Activated B cell treated with CpG ODN at 0.5 μM for 24 hours (primary cell): ENCODE results near the gene CMTR1. TPM values are rescaled to one million over a fixed set of nuclear protein-coding genes. Genes with fewer than 3 reads are reported as not detected.
"Not testable (repeated sequence)": the region's sequence is repeated elsewhere in the genome, so short reads cannot be mapped to it uniquely, and the experiment has no call there.

Source experiments
- ATAC-seq: fragments of 200-7000 bp; cut with Tn5 transposase; one replicate; pipeline ENCODE4 v1.10.0; 2021; ENCODE audit warnings: low read depth, mild to moderate bottlenecking, moderate library complexity
- CTCF ChIA-PET: fragments of 350-600 bp; sonication (Branson Sonifier 250); formaldehyde crosslinking; loops from one replicate; lab custom pipeline; 2021; ENCODE audit warnings: antibody characterized with exemption; lab: Charles Lee
- POLR2A ChIA-PET: fragments of 350-600 bp; sonication (Branson Sonifier 250); formaldehyde crosslinking; loops from one replicate; lab custom pipeline; 2021; ENCODE audit warnings: antibody characterized with exemption; lab: Charles Lee
- DNase-seq: peaks from one replicate; pipeline ENCODE4 v3.0.0; 2022
- H3K27ac Mint-ChIP-seq: one replicate; pipeline ENCODE4 v1.8.0; 2020; ENCODE audit warnings: mixed read lengths
- H3K27me3 Mint-ChIP-seq: one replicate; pipeline ENCODE4 v1.8.0; 2021; ENCODE audit warnings: mixed read lengths
- H3K36me3 Mint-ChIP-seq: one replicate; pipeline ENCODE4 v1.8.0; 2021; ENCODE audit warnings: low read depth, mixed read lengths
- H3K4me1 Mint-ChIP-seq: one replicate; pipeline ENCODE4 v1.8.0; 2021; ENCODE audit warnings: mixed read lengths
- H3K4me3 Mint-ChIP-seq: one replicate; pipeline ENCODE4 v1.8.0; 2020; ENCODE audit warnings: mild to moderate bottlenecking, mixed read lengths
- H3K9me3 Mint-ChIP-seq: one replicate; pipeline ENCODE4 v1.8.0; 2020; ENCODE audit warnings: mixed read lengths
- CTCF ChIP-seq: fragments of 200-600 bp; IDR thresholded peaks from one replicate; pipeline ENCODE4 v1.8.0; 2022; ENCODE audit warnings: antibody characterized with exemption, mild to moderate bottlenecking
- intact Hi-C: fragments of 100-400 bp; cut with micrococcal nuclease; formaldehyde crosslinking; loops from one replicate; pipeline ENCODE4 v1.15.1; 2024
- total RNA-seq: library from RNA; stranded (reverse); gene quantifications from 2 replicates; pipeline ENCODE4 v1.2.3, GENCODE V29; 2022

The CMTR1 gene
- total RNA-seq, 1 donor from 2014 or later, result 65.7 TPM

- peaks cover 23% of the 10 kb centered on the region for H3K36me3 Mint-ChIP-seq
- no peak overlapping the region for H3K27ac Mint-ChIP-seq
- H3K4me1 Mint-ChIP-seq, result no peaks in the 10 kb centered on the region
- CTCF ChIA-PET, result no interaction called here
- DNase-seq, result no peak
- no peak overlapping the region for H3K4me3 Mint-ChIP-seq
- no peak for TF ChIP-seq CTCF
- H3K27me3 Mint-ChIP-seq, result no peaks in the 10 kb centered on the region
- ATAC-seq, result no peak
- H3K9me3 Mint-ChIP-seq, result no peaks in the 10 kb centered on the region
- POLR2A ChIA-PET, result no interaction called here
- intact Hi-C loops, result no loop called here
These were observed 40.2 kb upstream of the CMTR1 start for GRCh38 chr6:37392821-37393220.

- Mint-ChIP-seq H3K27me3 (no peaks in the 10 kb centered on the region), H3K36me3 (peaks cover 23% of the 10 kb centered on the region), H3K9me3 (no peaks in the 10 kb centered on the region), H3K4me3 (no peak overlapping the region), H3K4me1 (no peaks in the 10 kb centered on the region), H3K27ac (no peak overlapping the region)
- ATAC-seq, result no peak
- CTCF ChIA-PET, result no interaction called here
- no peak for TF ChIP-seq CTCF
- intact Hi-C loops, result no loop called here
- POLR2A ChIA-PET, result no interaction called here
- no peak for DNase-seq
These were observed 39.6 kb upstream of the CMTR1 start for GRCh38 chr6:37393381-37393929.

GRCh38 chr6:37396571-37397180, 36.3 kb upstream of the CMTR1 start:
- TF ChIP-seq CTCF, result no peak

GRCh38 chr6:37399131-37399530, 33.9 kb upstream of the CMTR1 start:
- Mint-ChIP-seq H3K4me1 (no peaks in the 10 kb centered on the region), H3K36me3 (peaks cover 2% of the 10 kb centered on the region), H3K4me3 (no peak overlapping the region), H3K9me3 (no peaks in the 10 kb centered on the region), H3K27me3 (no peaks in the 10 kb centered on the region), H3K27ac (no peak overlapping the region)
- ChIA-PET CTCF (no interaction called here), POLR2A (interaction anchor here (1.0 kb wide), 1 partner anchor 12 kb away, joined by 3 read pairs; no protein-coding TSS in a partner anchor)
- no peak for ATAC-seq
- DNase-seq, result no peak
- intact Hi-C loops, result no loop called here
- TF ChIP-seq CTCF, result no peak

More at GRCh38 chr6:37396571-37397180, 36.3 kb upstream of the CMTR1 start:
- Mint-ChIP-seq H3K4me1 (no peaks in the 10 kb centered on the region), H3K4me3 (no peak overlapping the region), H3K27me3 (no peaks in the 10 kb centered on the region), H3K9me3 (no peaks in the 10 kb centered on the region), H3K36me3 (peaks cover 21% of the 10 kb centered on the region), H3K27ac (no peak overlapping the region)
- CTCF ChIA-PET, result no interaction called here
- intact Hi-C loops, result no loop called here
- no peak for DNase-seq
- POLR2A ChIA-PET, result no interaction called here
- ATAC-seq, result no peak

- Mint-ChIP-seq H3K27me3 (peaks cover 2% of the 10 kb centered on the region), H3K4me1 (no peaks in the 10 kb centered on the region), H3K36me3 (no peaks in the 10 kb centered on the region), H3K27ac (no peak overlapping the region), H3K9me3 (no peaks in the 10 kb centered on the region), H3K4me3 (no peak overlapping the region)
- intact Hi-C loops, result no loop called here
- TF ChIP-seq CTCF, result no peak
- ChIA-PET POLR2A (no interaction called here), CTCF (no interaction called here)
- no peak for DNase-seq
- ATAC-seq, result no peak
These were observed 33.1 kb upstream of the CMTR1 start for GRCh38 chr6:37399795-37400490.

GRCh38 chr6:37401658-37402057, 31.4 kb upstream of the CMTR1 start:
- H3K27ac Mint-ChIP-seq, ATAC-seq, H3K4me3 Mint-ChIP-seq, POLR2A ChIA-PET, H3K27me3 Mint-ChIP-seq, H3K4me1 Mint-ChIP-seq, H3K36me3 Mint-ChIP-seq, CTCF ChIA-PET, intact Hi-C loops, H3K9me3 Mint-ChIP-seq, DNase-seq: not testable (repeated sequence)
